B cell (primary cell): ENCODE results near the gene MAD2L2. TPM values are rescaled to one million over a fixed set of nuclear protein-coding genes. Genes with fewer than 3 reads are reported as not detected.
A peak's percentile ranks its signal among the peaks of the same experiment; 100 is the strongest.

ENCODE experiments used
- ATAC-seq: fragments of 200-7000 bp; cut with Tn5 transposase; one replicate; pipeline ENCODE4 v1.10.0; 2021; ENCODE audit warnings: low read depth, mild to moderate bottlenecking, moderate number of reproducible peaks, moderate library complexity
- CTCF ChIA-PET: fragments of 350-600 bp; sonication (Branson Sonifier 250); formaldehyde crosslinking; loops from one replicate; lab custom pipeline; 2021; ENCODE audit warnings: antibody characterized with exemption, inconsistent platforms; lab: Charles Lee
- POLR2A ChIA-PET: fragments of 350-600 bp; sonication (Branson Sonifier 250); formaldehyde crosslinking; loops from one replicate; lab custom pipeline; 2021; ENCODE audit warnings: antibody characterized with exemption; lab: Charles Lee
- DNase-seq: peaks from one replicate; pipeline ENCODE4 v3.0.0; 2013
- H2AFZ ChIP-seq: 2 replicates; pipeline ENCODE4 v1.6.1; 2012; ENCODE audit warnings: mild to moderate bottlenecking, low read depth, low read length; ENCODE audit not compliant: insufficient read depth, poor library complexity, severe bottlenecking
- H3K27ac ChIP-seq, 2 donors: 1 replicate in 1 of 2; 2 replicates in 1 of 2; pipeline ENCODE4 v1.5.1; 2012 to 2013; ENCODE audit warnings: low read length in 2 of 2, mild to moderate bottlenecking in 2 of 2, moderate library complexity in 1 of 2
- H3K27me3 ChIP-seq, 4 experiments: fragments of 200-600 bp in 1 of 4; sonication (generic) in 1 of 4; replicated peaks in 1 of 4; 1 replicate in 2 of 4; 2 replicates in 2 of 4; pipeline versions ENCODE4 v1.6.1 to v1.7.0; 2013 to 2016; ENCODE audit warnings: low read length in 3 of 4, mild to moderate bottlenecking in 2 of 4, mixed read lengths in 1 of 4, moderate library complexity in 1 of 4; ENCODE audit not compliant: insufficient read depth in 4 of 4, control insufficient read depth in 3 of 4; ENCODE audit errors: control extremely low read depth in 1 of 4
- H3K36me3 ChIP-seq, 2 experiments: replicated peaks in 1 of 2; 1 replicate in 1 of 2; 2 replicates in 1 of 2; pipeline versions ENCODE4 v1.6.1 to v1.7.1; 2013; ENCODE audit warnings: low read length in 1 of 2; ENCODE audit not compliant: insufficient read depth in 2 of 2, control insufficient read depth in 1 of 2; ENCODE audit errors: control extremely low read depth in 1 of 2, extremely low read depth in 1 of 2
- H3K4me1 ChIP-seq, 2 donors: fragments of 200-600 bp in 1 of 2; sonication (generic) in 1 of 2; 1 replicate in 1 of 2; 2 replicates in 1 of 2; pipeline versions ENCODE4 v1.5.1 to v1.6.1; 2013 to 2017; ENCODE audit warnings: low read length in 2 of 2; ENCODE audit not compliant: control insufficient read depth in 2 of 2, insufficient read depth in 2 of 2
- H3K4me2 ChIP-seq: replicated peaks from 2 replicates; pipeline ENCODE3; 2012; ENCODE audit warnings: mild to moderate bottlenecking, low read depth, low read length; ENCODE audit not compliant: poor library complexity, severe bottlenecking
- H3K4me3 ChIP-seq, 5 experiments: fragments of 200-600 bp in 1 of 5; sonication (generic) in 1 of 5; 1 replicate in 3 of 5; 2 replicates in 2 of 5; pipeline versions ENCODE4 v1.5.1 to v1.7.0; 2011 to 2016; ENCODE audit warnings: low read length in 4 of 5, mild to moderate bottlenecking in 4 of 5, low read depth in 2 of 5, control low read depth in 1 of 5, moderate library complexity in 1 of 5; ENCODE audit not compliant: insufficient read depth in 1 of 5; ENCODE audit errors: control extremely low read depth in 1 of 5, extremely low read depth in 1 of 5
- H3K79me2 ChIP-seq: fragments of 200-600 bp; sonication (generic); one replicate; pipeline ENCODE4 v1.6.0; 2016; ENCODE audit warnings: low read length; ENCODE audit not compliant: control insufficient read depth, insufficient read depth
- H3K9ac ChIP-seq: fragments of 200-600 bp; sonication (generic); 2 replicates; pipeline ENCODE4 v1.6.1; 2017; ENCODE audit warnings: mild to moderate bottlenecking, low read length, moderate library complexity
- H3K9me3 ChIP-seq, 3 donors: one replicate each; pipeline versions ENCODE4 v1.6.1 to v1.7.1; 2013; ENCODE audit warnings: low read length in 2 of 3; ENCODE audit not compliant: control insufficient read depth in 2 of 3, insufficient read depth in 1 of 3; ENCODE audit errors: control extremely low read depth in 1 of 3
- H4K20me1 ChIP-seq: 2 replicates; pipeline ENCODE4 v1.6.0; 2012; ENCODE audit warnings: mild to moderate bottlenecking, low read length; ENCODE audit not compliant: insufficient read depth, control insufficient read depth, poor library complexity, severe bottlenecking
- H3K27ac Mint-ChIP-seq: one replicate; pipeline ENCODE4 v1.8.0; 2021; ENCODE audit warnings: mixed read lengths
- H3K27me3 Mint-ChIP-seq: one replicate; pipeline ENCODE4 v1.8.0; 2021; ENCODE audit warnings: mixed read lengths
- H3K4me1 Mint-ChIP-seq: one replicate; pipeline ENCODE4 v1.8.0; 2021; ENCODE audit warnings: mixed read lengths
- H3K4me3 Mint-ChIP-seq: one replicate; pipeline ENCODE4 v1.8.0; 2021; ENCODE audit warnings: mixed read lengths
- H3K9me3 Mint-ChIP-seq: one replicate; pipeline ENCODE4 v1.8.0; 2022; ENCODE audit warnings: mixed read lengths; ENCODE audit not compliant: insufficient read depth
- CTCF ChIP-seq: fragments of 200-600 bp; IDR thresholded peaks from one replicate; pipeline ENCODE4 v1.8.0; 2022; ENCODE audit warnings: antibody characterized with exemption, mild to moderate bottlenecking
- EZH2 ChIP-seq: IDR thresholded peaks from 2 replicates; pipeline ENCODE4 v1.6.1; 2012; ENCODE audit warnings: borderline replicate concordance, low read depth, mild to moderate bottlenecking, moderate library complexity, low read length; ENCODE audit not compliant: insufficient read depth, poor library complexity, severe bottlenecking
- WGBS: methylation state at CpG from one replicate; pipeline ENCODE4 v1.1.5; 2013; ENCODE audit warnings: missing lambda C conversion rate; ENCODE audit not compliant: insufficient coverage; 5-methylcytosine and 5-hydroxymethylcytosine counted together
- intact Hi-C: fragments of 100-400 bp; cut with micrococcal nuclease; formaldehyde crosslinking; loops from one replicate; pipeline ENCODE4 v1.10.0; 2022
- polyA plus RNA-seq: library from polyadenylated mRNA; depleted of rRNA; stranded (reverse); fragments of >200 nt; gene quantifications from 2 replicates; pipeline ENCODE4 v1.2.3, GENCODE V29; 2012
- total RNA-seq, 2 donors: library from RNA; stranded (reverse); fragments of 120-200 nt in 1 of 2; gene quantifications; 1 replicate in 1 of 2; 2 replicates in 1 of 2; pipeline versions ENCODE4 v1.2.3 to v1.2.4, GENCODE V29; 2013 to 2022

Gene MAD2L2
- total and polyA plus RNA-seq, 2 donors (not counting 1 experiment from before 2014, with no cell fraction given): 29.0 to 42.2 TPM

GRCh38 chr1:11653861-11654136, 27.1 kb downstream of the MAD2L2 start:
- POLR2A ChIA-PET: interaction anchor here (0.8 kb wide), 1 partner anchor 11 kb away, joined by 3 read pairs; no protein-coding TSS in a partner anchor
- H3K27ac Mint-ChIP-seq: peak overlapping the region; percentile 50
- CTCF ChIA-PET: interaction anchor here (1.6 to 18.9 kb wide), 3 partner anchors 9 to 69 kb away, joined by 5 to 231 read pairs (median 58); partner anchors contain the start of gene FBXO6
- Histone ChIP-seq H3K4me1 (peaks cover 22 to 37% of the 10 kb centered on the region in 2 donors), H3K27me3 (no peaks in the 10 kb centered on the region), H3K27ac (no peak overlapping the region), H3K4me2 (peak overlapping the region; percentile 95), H3K36me3 (peaks cover 0 to 8% of the 10 kb centered on the region in 2 experiments), H2AFZ (peak overlapping the region; percentile 80), H3K79me2 (no peaks in the 10 kb centered on the region), H4K20me1 (peaks cover 11% of the 10 kb centered on the region), H3K9me3 (no peaks in the 10 kb centered on the region), H3K4me3 (peak overlapping the region in 4 of 5 experiments; percentile 21 to 82 (median 74)), H3K9ac (peak overlapping the region; percentile 70)
- H3K27me3 Mint-ChIP-seq: no peaks in the 10 kb centered on the region
- peak overlapping the region; percentile 75 for H3K4me3 Mint-ChIP-seq
- DNase-seq (peak; percentile 37), ATAC-seq (no peak)
- WGBS: 80% methylated on average over 7 of the region's 7 CpGs
- intact Hi-C loops: loop anchor here (1.0 to 5.0 kb wide), 7 partner anchors 11 to 391 kb away; partner anchors contain the start of genes FBXO6, MAD2L2, MTHFR and MTOR
- TF ChIP-seq CTCF (no peak), EZH2 (no peak)
- H3K9me3 Mint-ChIP-seq: no peaks in the 10 kb centered on the region
- peaks cover 32% of the 10 kb centered on the region for H3K4me1 Mint-ChIP-seq

GRCh38 chr1:11653101-11653860, 27.7 kb downstream of the MAD2L2 start:
- intact Hi-C loops: loop anchor here (5.0 kb wide), 4 partner anchors 79 to 391 kb away; partner anchors contain the start of gene MTOR
- Histone ChIP-seq H2AFZ (no peak overlapping the region), H3K9ac (no peak overlapping the region), H3K79me2 (no peaks in the 10 kb centered on the region), H3K36me3 (peaks cover 0 to 8% of the 10 kb centered on the region in 2 experiments), H3K4me1 (peaks cover 22 to 37% of the 10 kb centered on the region in 2 donors), H3K4me3 (no peak overlapping the region), H3K27ac (no peak overlapping the region), H3K4me2 (peak overlapping the region; percentile 95), H4K20me1 (peaks cover 11% of the 10 kb centered on the region), H3K27me3 (no peaks in the 10 kb centered on the region), H3K9me3 (no peaks in the 10 kb centered on the region)
- no peaks in the 10 kb centered on the region for H3K27me3 Mint-ChIP-seq
- H3K4me3 Mint-ChIP-seq: peak overlapping the region; percentile 75
- DNase-seq (no peak), ATAC-seq (no peak)
- ChIA-PET POLR2A (interaction anchor here (0.8 to 1.3 kb wide), 2 partner anchors 12 to 66 kb away, joined by 3 to 5 read pairs; no protein-coding TSS in a partner anchor), CTCF (interaction anchor here (0.5 to 18.9 kb wide), 9 partner anchors 9 to 616 kb away, joined by 3 to 231 read pairs (median 3); partner anchors contain the start of gene FBXO6)
- no peaks in the 10 kb centered on the region for H3K9me3 Mint-ChIP-seq
- 89% methylated on average over 17 of the region's 17 CpGs for WGBS
- peaks cover 35% of the 10 kb centered on the region for H3K4me1 Mint-ChIP-seq
- H3K27ac Mint-ChIP-seq: no peak overlapping the region
- TF ChIP-seq CTCF: no peak
- TF ChIP-seq EZH2: no peak
